NOMO-1 treated with DMSO at 0.1 percent for 48 hours (cell line): ENCODE measurements around the gene LPCAT2.
"Not testable (repeated sequence)": the region's sequence is repeated elsewhere in the genome, so short reads cannot be mapped to it uniquely, and the experiment has no call there.

Experiments used
- DNase-seq: peaks from one replicate; lab custom pipeline; 2025; ENCODE audit not compliant: unreplicated experiment; lab: John Stamatoyannopoulos, UW

Gene LPCAT2

DNA sequence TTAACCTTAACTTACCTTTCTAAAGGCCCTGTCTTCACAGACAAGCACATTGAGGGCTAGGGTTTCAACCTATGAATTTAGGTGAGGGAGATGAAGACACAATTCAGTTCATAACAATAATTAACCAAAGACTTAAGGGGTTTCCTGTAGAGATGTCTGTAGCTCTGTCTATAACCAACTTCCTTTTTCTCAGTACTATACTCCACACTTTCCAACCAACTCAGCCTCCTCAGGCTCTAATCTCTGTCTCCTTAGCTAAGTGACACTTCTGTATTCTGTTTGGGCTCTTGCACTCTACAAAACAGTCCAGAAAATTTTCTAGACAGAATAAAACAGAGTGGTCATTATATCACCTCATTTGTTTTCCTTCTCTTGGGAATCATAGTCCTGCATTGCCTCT is 83.4 kb downstream of the LPCAT2 start:
- peak; percentile 42 for DNase-seq

DNA sequence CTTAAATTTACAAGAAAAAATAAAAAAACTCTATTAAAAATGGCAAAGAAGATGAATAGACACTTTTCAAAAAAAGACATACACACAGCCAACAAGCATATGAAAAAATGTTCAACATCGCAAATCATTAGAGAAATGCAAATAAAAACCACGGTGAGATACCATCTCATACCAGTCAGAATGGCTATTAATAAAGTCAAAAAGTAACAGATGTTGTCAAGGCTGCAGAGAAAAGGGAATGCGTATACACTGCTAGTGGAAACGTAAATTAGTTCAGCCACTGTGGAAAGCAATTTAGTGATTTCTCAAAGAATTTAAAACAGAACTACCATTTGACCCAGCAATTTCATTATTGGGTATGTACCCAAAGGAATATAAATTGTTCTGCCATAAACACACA is 89.1 kb downstream of the LPCAT2 start:
- DNase-seq, result no peak

DNA sequence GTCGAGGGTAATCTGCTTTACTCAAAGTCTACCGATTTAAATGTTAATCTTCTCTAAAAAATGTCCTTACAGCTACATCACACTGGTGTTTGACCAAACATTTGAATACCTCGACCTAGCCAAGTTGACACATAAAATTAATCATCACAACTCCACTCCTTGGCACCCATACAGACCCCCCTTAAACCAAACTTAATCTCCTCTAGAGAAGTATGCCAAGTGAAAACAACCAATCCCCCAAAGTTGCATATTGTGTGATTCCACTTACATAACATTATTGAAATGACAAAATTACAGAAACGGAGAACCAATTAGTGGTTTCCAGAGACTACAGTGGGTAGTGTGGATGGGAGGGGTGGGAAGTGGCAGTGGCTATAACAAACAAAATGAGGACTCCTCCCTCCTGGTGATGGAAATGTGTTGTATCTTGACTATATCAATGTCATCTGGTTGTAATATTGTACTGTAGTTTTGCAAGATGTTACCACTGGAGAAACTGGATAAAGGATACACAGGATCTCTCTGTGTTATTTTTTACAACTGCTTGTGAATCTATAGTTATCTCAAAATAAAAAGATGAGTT is 97.0 kb downstream of the LPCAT2 start:
- peak; percentile 51 for DNase-seq

DNA sequence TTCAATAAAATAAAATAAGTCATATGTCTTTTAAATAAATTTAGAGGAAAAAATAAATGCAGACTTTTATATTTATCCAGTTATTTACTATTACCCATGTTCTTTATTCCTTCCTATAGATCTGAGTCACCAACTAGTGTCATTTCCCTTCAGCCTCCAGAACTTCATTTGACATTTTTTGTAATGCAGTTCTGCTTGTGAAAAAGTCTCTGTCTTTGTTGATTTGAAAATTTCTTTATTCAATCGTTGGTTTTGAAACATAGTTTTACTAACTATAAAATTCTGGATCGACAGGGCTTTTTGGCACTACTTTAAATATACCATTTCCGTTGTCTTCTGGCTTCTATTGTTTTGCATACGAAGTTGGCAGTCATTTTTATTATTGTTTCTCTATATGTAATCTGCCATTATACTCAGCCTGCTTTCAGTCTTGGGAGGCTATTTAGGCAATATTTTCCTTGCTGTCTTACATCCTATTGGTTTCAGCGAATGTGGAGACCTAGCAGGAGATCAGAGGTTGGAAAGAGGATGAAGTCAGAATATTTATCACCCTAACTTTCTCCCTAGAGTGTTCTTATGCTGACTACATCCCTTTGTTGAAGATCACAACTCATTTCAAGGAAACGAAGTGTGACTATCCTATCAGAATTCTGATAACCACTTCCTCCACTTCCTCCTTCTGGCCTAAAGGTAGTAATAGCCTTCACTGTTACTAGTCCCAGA is 104.9 kb downstream of the LPCAT2 start:
- DNase-seq, result no peak

DNA sequence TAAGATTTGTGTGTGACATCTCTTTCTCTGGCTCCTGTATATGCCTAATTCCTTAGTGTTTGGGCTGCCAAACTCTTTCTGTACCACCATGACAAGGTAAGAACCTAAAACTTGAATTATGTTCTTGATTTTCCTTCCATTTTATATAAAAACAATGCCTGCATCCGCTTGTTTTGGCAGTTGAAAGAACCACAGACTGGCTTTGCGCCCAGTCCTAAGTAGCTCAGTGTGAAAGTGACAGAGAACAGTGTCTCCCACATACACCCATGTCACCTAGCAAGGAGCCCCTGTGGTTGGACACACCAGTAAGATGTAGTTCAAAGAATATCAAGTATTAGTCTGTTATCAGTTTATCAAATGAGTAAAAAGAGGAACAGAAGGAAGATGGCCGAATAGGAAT is 106.2 kb downstream of the LPCAT2 start:
- no peak for DNase-seq

DNA sequence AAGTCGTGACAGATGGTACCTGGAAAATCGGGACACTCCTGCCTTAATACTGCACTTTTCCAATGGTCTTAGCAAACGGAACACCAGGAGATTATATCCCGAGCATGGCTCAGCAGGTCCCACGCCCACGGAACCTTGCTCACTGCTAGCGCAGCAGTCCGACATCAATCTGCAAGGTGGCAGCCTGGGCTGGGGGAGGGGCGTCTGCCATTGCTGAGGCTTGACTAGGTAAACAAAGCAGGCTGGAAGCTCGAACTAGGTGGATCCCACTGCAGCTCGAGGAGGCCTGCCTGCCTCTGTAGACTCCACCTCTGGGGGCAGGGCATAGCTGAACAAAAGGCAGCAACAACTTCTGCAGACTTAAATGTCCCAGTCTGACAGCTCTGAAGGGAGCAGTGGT is 106.8 kb downstream of the LPCAT2 start:
- DNase-seq, result not testable (repeated sequence)

DNA sequence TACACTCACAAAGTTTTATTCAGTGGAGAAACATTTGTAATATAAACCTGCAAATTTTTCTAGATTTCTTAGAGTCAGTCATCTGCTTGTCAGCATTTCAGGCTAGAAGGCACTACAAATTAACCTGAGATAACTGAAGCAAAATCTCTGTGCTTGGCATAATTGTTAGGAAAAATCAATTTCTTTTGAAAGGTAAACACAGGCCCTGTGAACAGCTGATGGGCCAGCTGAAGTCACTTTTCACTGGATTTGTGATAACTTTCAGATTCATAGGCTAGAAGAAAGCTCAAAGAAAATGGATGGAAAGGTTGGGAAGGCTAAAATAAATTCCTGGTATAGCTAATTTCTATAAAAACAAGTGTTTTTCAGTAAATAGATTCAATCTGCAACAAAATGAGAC is 112.9 kb downstream of the LPCAT2 start:
- DNase-seq, result no peak

DNA sequence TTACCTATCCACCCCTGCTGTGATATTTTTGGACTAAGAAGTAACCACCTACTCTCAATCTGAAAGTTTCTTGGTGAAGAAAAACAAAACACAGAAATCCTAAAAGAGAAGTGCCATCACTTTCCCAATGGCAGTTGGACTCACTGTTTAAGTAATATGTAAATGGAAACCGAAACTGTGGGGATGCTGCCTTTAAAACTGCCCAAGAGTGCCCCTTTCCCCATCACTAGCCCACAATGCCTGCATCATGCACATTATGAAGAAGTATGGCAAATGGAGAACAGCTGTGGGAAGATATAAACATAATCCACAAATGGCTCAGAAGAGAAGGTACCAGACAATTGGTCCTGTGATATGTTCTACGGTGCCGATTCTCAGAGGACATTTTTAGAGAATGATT is 113.4 kb downstream of the LPCAT2 start:
- peak; percentile 68 for DNase-seq

DNA sequence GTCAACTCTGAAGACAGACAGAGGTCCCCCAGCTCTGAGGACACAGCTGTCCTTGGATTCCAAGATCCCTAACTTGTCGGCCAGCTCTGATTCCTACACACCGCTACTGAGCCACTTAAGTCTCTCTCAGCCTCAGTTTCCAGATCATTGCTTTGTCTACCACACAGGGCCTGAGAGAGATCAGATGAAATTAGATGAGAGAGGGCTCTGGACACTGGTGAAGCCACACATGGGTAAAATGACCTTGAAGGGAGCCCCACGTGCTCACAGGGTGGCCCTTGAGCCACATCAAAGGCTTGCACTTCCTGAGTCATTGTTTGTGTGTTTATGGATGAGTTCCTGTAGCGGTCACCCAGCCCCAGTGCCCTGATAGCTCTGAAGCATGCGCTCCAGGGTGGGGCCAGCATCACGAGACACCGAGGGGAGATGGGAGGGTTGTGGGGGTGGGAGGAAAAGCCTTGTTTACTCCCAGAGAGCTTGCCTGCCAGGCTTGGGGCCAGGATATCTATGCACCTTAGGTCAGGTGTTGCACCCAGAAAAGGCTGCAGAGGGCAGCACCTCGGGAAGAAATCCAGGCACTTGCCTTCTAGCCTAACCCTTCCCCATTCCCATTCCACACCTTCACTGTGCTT is 114.2 kb downstream of the LPCAT2 start:
- no peak for DNase-seq

DNA sequence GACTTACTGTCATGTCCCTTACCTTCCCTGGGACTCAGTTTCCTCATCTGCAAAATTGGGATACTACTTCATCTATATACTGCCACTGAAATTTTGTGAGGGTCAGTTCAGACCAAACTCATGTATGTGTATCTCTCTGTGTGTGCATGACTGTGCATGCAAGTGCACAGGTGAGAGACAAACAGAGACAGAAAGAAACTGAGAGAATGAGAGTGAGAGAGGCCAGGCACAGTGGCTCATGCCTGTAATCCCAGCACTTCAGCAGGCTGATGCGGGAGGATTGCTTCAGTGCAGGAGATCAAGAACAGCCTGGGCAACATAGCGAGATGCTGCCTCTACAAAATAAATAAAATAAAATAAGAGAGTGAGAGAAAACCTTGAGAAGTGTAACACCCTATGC is 114.8 kb downstream of the LPCAT2 start:
- DNase-seq, result no peak

DNA sequence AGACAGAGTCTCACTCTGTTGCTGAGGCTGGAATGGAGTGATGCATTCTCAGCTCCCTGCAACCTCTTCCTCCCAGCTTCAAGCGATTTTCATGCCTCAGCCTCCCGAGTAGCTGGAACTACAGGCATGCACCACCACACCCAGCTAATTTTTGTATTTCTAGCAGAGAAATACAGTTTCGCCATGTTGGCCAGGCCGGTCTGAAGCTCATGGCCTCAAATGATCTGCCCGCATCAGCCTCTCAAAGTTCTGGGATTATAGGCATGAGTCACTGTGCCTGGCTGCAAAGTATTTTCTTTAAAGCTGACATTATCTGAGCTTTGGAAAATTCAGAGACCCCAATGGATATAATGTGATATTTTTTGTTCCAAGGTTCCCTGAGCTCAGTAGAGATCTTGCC is 115.8 kb downstream of the LPCAT2 start:
- DNase-seq, result no peak

DNA sequence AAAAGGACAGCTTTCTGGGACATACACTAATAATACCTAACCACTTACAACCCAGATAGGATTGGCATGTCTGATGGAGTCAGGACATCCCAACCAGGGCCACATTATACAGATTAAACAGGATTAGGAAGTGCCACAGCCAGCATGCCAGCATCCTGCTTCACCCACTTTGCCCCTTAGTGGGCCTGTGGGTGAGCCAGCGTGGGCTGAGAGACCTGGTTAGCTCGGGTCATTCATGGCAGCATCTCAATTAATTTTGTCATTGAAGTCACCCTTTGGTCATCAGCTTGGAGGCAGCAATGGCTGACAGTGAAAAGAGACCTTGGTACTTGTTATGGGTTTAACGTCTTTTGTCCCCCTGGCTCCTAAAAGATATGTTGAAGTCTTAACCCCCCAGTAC is 117.0 kb downstream of the LPCAT2 start:
- DNase-seq, result no peak

DNA sequence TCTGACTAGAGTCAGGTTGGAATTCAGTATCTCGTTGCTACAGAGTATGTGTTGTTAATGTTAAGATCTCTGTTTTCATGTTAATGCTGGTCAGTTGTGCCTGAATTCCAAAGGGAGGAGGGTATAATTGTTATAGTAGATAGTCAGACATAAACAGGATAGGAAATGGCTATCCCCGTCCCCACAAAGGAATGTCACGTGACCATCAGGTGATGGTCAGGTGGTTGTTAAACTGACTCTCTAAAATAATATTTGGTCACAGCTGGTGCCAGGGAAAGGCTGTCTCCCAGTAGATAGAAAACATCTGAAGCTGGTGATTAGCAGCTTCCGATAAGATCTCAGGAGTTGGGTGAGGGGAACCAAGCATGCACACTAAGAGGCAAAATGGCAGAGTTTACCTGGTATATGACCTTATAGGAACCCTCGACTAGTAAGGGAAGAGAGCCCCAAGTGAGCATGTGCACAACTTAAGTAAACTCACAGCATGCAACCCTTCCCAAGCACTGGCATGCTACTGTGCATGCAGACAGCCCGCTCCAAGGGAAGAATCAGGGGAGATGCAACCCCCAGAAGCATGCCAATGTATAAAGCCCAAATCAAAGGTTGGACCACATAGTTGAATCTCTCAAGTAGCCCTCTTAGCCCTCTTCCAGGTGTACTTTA is 119.6 kb downstream of the LPCAT2 start:
- DNase-seq, result no peak

DNA sequence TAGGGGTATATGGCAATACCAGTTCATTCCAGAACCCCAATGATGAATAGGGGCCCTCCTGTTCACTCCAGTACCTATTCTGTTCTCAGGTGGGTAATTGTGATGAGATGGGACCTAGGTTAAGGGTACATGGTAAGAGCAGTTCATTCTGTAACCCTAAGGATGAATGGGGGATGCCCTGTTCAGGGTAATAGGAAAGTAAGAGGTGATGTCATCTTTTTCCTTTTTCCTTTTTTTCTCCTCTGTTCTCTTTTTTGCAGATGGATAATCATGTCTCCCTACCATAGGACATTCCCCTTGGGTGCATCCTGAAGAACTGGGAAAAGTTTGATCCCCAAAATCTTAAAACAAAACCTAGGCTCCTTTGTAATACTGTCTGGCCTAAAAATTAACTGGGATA is 121.9 kb downstream of the LPCAT2 start:
- no peak for DNase-seq

DNA sequence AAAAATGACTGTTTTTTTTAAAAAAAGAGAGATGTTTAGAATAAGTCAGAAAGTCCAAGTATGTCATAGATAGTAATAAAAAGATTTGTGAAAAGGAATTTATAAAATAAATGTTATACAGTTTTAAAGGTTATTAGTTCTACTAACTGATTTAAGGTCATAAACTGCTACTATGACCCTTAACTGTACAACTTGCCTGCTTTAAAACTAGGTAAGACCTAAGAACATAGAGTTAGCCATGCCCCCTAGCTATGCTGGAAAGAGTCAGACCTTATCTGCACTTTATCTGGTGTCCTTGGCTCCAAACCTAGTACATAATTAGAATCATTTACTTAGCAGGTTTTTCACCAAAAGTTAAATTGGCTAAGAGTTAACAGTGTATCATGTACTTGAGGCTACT is 123.4 kb downstream of the LPCAT2 start:
- no peak for DNase-seq

DNA sequence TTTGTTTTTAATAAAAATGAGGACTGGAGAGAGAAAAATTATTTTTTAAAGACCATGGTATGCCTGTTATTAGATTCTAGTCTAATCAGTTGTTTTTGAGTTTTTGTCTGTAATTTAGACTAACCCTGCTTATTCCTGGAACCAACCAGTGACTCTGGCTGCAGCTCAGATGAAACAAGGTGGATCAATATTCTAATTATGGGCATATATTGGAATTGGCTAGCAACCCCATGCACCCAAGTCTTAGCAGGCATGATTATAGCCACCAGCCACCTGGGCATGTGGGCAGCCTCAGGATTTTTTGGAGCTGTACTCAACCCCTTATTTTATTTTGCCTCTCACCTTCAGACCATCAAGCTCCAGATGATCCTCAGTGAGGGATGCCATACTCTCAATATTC is 125.3 kb downstream of the LPCAT2 start:
- DNase-seq, result no peak
